ENCODE results near the gene PHLPP1. TPM values are rescaled to one million over a fixed set of nuclear protein-coding genes. Genes with fewer than 3 reads are reported as not detected.

Gene PHLPP1
- total and polyA plus RNA-seq, 9 of the 15 experiments (the other 6 are each of a cell fraction or from before 2014, with no cell fraction given): 0.56 to 9.0 (median 4.5) TPM

- TF ChIP-seq ZNF395 (CRISPR knock-in tag; IDR thresholded peaks at IDR 0.05) (no peak), SLC30A9 (CRISPR knock-in tag; IDR thresholded peaks at IDR 0.05) (no peak)
Observed at GRCh38 chr18:62755946-62756345, 40.6 kb downstream of the PHLPP1 start (continued).

- FAIRE-seq: no peak
- no TSS peak for BruUV-seq (replicated peaks)
Observed at GRCh38 chr18:62757399-62758010, 42.2 kb downstream of the PHLPP1 start.

More at GRCh38 chr18:62757399-62758010, 42.2 kb downstream of the PHLPP1 start:
- H3K79me2 ChIP-seq (ENCODE audit: control insufficient read depth, insufficient read depth, low read length): peaks cover 27% of the 10 kb centered on the region
- no peak overlapping the region for H3K4me2 ChIP-seq (ENCODE audit: insufficient read depth, low read length)
- ChIA-PET POLR2A (interaction anchor here (0.7 to 1.6 kb wide), 2 partner anchors 40 to 79 kb away, joined by 3 to 4 read pairs; no protein-coding TSS in a partner anchor), CTCF (ENCODE audit: low intra/inter-chr PET ratio) (no interaction called here)
- H3K27me3 ChIP-seq (ENCODE audit: control insufficient read depth in 2 of 2, insufficient read depth in 2 of 2, low read length in 2 of 2): no peaks in the 10 kb centered on the region
- no peak for DNase-seq (ENCODE audit: extremely low read depth in 1 of 4, low spot score in 3 of 4)
- no peaks in the 10 kb centered on the region for H3K36me3 ChIP-seq (ENCODE audit: control insufficient read depth, insufficient read depth, low read length)
- no peak overlapping the region for H2AFZ ChIP-seq (ENCODE audit: low read depth, low read length)
- in situ Hi-C loops (cut with MboI): no loop called here
- ATAC-seq: no peak
- H3K9me1 ChIP-seq (ENCODE audit: control insufficient read depth, insufficient read depth, low read length): no peaks in the 10 kb centered on the region
- no peak overlapping the region for H3K27ac ChIP-seq (ENCODE audit: extremely low read depth, low read depth, low read length)
- no peaks in the 10 kb centered on the region; a peak in 2 of 5 replicates for H3K4me1 ChIP-seq (replicated peaks in 1 of 2; ENCODE audit: control insufficient read depth in 2 of 2, insufficient read depth in 2 of 2, low read length in 2 of 2)
- intact Hi-C loops (cut with micrococcal nuclease): no loop called here
- no peak overlapping the region for H3K9ac ChIP-seq (ENCODE audit: insufficient read depth in 1 of 2, low read depth in 2 of 2, low read length in 2 of 2)
- no peak overlapping the region for H3K4me3 ChIP-seq
- H4K20me1 ChIP-seq (replicated peaks; ENCODE audit: control insufficient read depth, insufficient read depth, low read length): no peaks in the 10 kb centered on the region
- no peaks in the 10 kb centered on the region for H3K9me3 ChIP-seq (replicated peaks; ENCODE audit: control insufficient read depth, insufficient read depth, low read depth, low read length)
- TF ChIP-seq ZEB2 (IDR thresholded peaks at IDR 0.05) (no peak), NR2C2 (CRISPR knock-in tag; IDR thresholded peaks at IDR 0.05) (no peak), NR2C2 (tag; IDR thresholded peaks at IDR 0.05) (no peak), YBX1 (IDR thresholded peaks at IDR 0.05) (no peak), ASH1L (IDR thresholded peaks at IDR 0.05; ENCODE audit: borderline replicate concordance, low read depth, partially characterized antibody) (no peak), E2F1 (CRISPR knock-in tag; IDR thresholded peaks at IDR 0.05) (no peak), NR1H2 (CRISPR knock-in tag; IDR thresholded peaks at IDR 0.05) (no peak), MYC (IDR thresholded peaks at IDR 0.05; ENCODE audit: low read depth, low read length) (no peak), MYC (CRISPR knock-in tag; IDR thresholded peaks at IDR 0.05; ENCODE audit: borderline replicate concordance, low read depth) (no peak), RBFOX2 (IDR thresholded peaks at IDR 0.05; ENCODE audit: low read depth, low read length) (no peak), NCOA4 (IDR thresholded peaks at IDR 0.05; ENCODE audit: partially characterized antibody) (no peak), NKRF (IDR thresholded peaks at IDR 0.05; ENCODE audit: borderline replicate concordance) (no peak), LARP7 (IDR thresholded peaks at IDR 0.05) (no peak), ZNF24 (IDR thresholded peaks at IDR 0.05) (no peak), NONO (IDR thresholded peaks at IDR 0.05; ENCODE audit: low read depth in 2 of 2, low read length in 1 of 2) (no peak)
- WGBS (ENCODE audit: insufficient coverage, low coverage, missing lambda C conversion rate): 63% methylated on average over 5 of the region's 6 CpGs
